OCI-LY1 (cell line): ENCODE data around the gene ST6GALNAC6.

Experiments used
- H2AFZ ChIP-seq: fragments of 200-600 bp; sonication (generic), shearing (Covaris generic); 2 replicates; pipeline ENCODE4 v1.6.0; 2014; ENCODE audit warnings: antibody characterized with exemption, mild to moderate bottlenecking, low read length
- H3F3A ChIP-seq: fragments of 200-600 bp; sonication (generic), shearing (Covaris generic); 2 replicates; pipeline ENCODE4 v1.6.0; 2014; ENCODE audit warnings: mild to moderate bottlenecking, antibody characterized with exemption, low read length, moderate library complexity; ENCODE audit not compliant: insufficient read depth
- H3K27ac ChIP-seq: fragments of 200-600 bp; sonication (generic); 2 replicates; pipeline ENCODE4 v1.5.1; 2014; ENCODE audit warnings: low read length, mixed run types, mild to moderate bottlenecking, low read depth; ENCODE audit not compliant: poor library complexity, severe bottlenecking
- H3K27me3 ChIP-seq: fragments of 200-600 bp; sonication (generic); 2 replicates; pipeline ENCODE4 v1.6.0; 2014; ENCODE audit warnings: antibody characterized with exemption, mild to moderate bottlenecking, low read length, moderate library complexity; ENCODE audit not compliant: insufficient read depth
- H3K36me3 ChIP-seq: fragments of 200-600 bp; sonication (generic); 2 replicates; pipeline ENCODE4 v1.6.1; 2014; ENCODE audit warnings: mild to moderate bottlenecking, antibody characterized with exemption, low read length, moderate library complexity, mixed read lengths; ENCODE audit not compliant: insufficient read depth
- H3K4me1 ChIP-seq: fragments of 200-600 bp; sonication (generic); 2 replicates; pipeline ENCODE4 v1.5.1; 2014; ENCODE audit warnings: mild to moderate bottlenecking, low read length, moderate library complexity; ENCODE audit not compliant: insufficient read depth, severe bottlenecking
- H3K4me2 ChIP-seq: fragments of 200-600 bp; sonication (generic), shearing (Covaris generic); 2 replicates; pipeline ENCODE4 v1.6.1; 2014; ENCODE audit warnings: low read length
- H3K4me3 ChIP-seq: fragments of 200-600 bp; sonication (generic); 2 replicates; pipeline ENCODE4 v1.5.1; 2014; ENCODE audit warnings: low read length, low read depth, mild to moderate bottlenecking, mixed read lengths; ENCODE audit not compliant: poor library complexity, severe bottlenecking
- H3K79me2 ChIP-seq: fragments of 200-600 bp; shearing (Covaris generic); 2 replicates; pipeline ENCODE4 v1.6.1; 2016; ENCODE audit warnings: mixed run types, low read length, mixed read lengths; ENCODE audit not compliant: insufficient read depth
- H3K9ac ChIP-seq: fragments of 200-600 bp; sonication (generic), shearing (Covaris generic); 2 replicates; pipeline ENCODE4 v1.6.1; 2014; ENCODE audit warnings: mild to moderate bottlenecking, low read length, mixed read lengths
- H3K9me2 ChIP-seq: fragments of 200-600 bp; sonication (generic), shearing (Covaris generic); 2 replicates; pipeline ENCODE4 v1.6.1; 2014; ENCODE audit warnings: low read depth, mild to moderate bottlenecking, low read length, mixed read lengths
- H3K9me3 ChIP-seq: fragments of 200-600 bp; shearing (Covaris generic); 2 replicates; pipeline ENCODE4 v1.6.1; 2014; ENCODE audit warnings: low read length, mixed read lengths
- H4K20me1 ChIP-seq: fragments of 200-600 bp; sonication (generic), shearing (Covaris generic); 2 replicates; pipeline ENCODE4 v1.6.0; 2016; ENCODE audit warnings: mild to moderate bottlenecking, low read length; ENCODE audit not compliant: insufficient read depth
- EZH2 ChIP-seq: fragments of 200-600 bp; sonication (generic), shearing (Covaris generic); IDR thresholded peaks from 2 replicates; pipeline ENCODE4 v1.8.0; 2017; ENCODE audit warnings: borderline replicate concordance, mixed run types, mild to moderate bottlenecking, antibody characterized with exemption, low read length, moderate library complexity, mixed read lengths
- TF ChIP-seq, protein P1 (sequence below): fragments of 200-600 bp; sonication (generic), shearing (Covaris generic); IDR thresholded peaks from 2 replicates; pipeline ENCODE4 v1.5.1; 2017; ENCODE audit warnings: mild to moderate bottlenecking, antibody characterized with exemption, low read length, moderate library complexity, mixed read lengths

Gene ST6GALNAC6

DNA sequence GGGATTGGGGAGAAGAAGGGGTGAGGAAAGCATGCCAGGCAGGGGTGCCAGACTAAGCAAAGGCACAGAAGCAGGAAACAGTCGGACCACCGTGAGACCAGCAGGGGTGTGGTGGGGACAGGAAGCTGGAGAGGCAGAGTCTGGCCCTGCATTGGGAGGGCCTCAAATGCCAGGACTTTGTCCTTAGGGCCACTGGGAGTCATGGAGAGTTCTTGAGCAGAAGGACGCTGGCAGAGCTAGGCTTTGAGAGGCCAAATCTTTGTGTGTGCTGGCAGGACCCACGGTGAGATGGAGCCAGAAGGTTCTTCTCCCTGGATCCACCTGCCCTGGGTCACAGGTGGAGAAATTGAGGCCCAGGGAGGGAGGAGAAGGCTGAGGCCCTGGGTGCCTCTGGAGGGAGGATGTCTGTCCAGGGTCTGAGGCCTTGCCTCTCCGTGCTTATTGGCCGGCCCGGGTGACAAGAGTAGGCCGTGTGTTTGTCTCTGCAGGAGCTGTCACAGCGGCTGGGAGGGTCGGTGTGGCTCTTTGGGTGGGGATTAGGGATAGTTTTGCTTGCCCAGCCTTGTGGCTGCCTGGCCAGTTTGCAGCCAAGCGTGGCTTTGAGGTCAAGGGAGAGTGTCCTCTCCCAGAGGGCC, 43.2 kb downstream of the ST6GALNAC6 start:
- no peaks in the 10 kb centered on the region for H3F3A ChIP-seq
- TF ChIP-seq EZH2: no peak
- TF ChIP-seq, protein P1, sequence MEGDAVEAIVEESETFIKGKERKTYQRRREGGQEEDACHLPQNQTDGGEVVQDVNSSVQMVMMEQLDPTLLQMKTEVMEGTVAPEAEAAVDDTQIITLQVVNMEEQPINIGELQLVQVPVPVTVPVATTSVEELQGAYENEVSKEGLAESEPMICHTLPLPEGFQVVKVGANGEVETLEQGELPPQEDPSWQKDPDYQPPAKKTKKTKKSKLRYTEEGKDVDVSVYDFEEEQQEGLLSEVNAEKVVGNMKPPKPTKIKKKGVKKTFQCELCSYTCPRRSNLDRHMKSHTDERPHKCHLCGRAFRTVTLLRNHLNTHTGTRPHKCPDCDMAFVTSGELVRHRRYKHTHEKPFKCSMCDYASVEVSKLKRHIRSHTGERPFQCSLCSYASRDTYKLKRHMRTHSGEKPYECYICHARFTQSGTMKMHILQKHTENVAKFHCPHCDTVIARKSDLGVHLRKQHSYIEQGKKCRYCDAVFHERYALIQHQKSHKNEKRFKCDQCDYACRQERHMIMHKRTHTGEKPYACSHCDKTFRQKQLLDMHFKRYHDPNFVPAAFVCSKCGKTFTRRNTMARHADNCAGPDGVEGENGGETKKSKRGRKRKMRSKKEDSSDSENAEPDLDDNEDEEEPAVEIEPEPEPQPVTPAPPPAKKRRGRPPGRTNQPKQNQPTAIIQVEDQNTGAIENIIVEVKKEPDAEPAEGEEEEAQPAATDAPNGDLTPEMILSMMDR: no peak
- H2AFZ ChIP-seq: no peak overlapping the region
- H3K4me1 ChIP-seq: no peaks in the 10 kb centered on the region
- peaks cover 3% of the 10 kb centered on the region for H3K27me3 ChIP-seq
- no peaks in the 10 kb centered on the region for H3K9me3 ChIP-seq
- no peaks in the 10 kb centered on the region for H3K79me2 ChIP-seq
- H3K9me2 ChIP-seq: no peaks in the 10 kb centered on the region
- H3K4me3 ChIP-seq: no peak overlapping the region
- H4K20me1 ChIP-seq: no peaks in the 10 kb centered on the region
- no peaks in the 10 kb centered on the region for H3K36me3 ChIP-seq
- no peak overlapping the region for H3K9ac ChIP-seq
- no peak overlapping the region for H3K4me2 ChIP-seq
- H3K27ac ChIP-seq: no peak overlapping the region

GRCh38 chr9:127855522-127855921, 43.9 kb downstream of the ST6GALNAC6 start:
- H3F3A ChIP-seq: no peaks in the 10 kb centered on the region
- H3K4me1 ChIP-seq: no peaks in the 10 kb centered on the region
- H3K79me2 ChIP-seq: no peaks in the 10 kb centered on the region
- H3K27ac ChIP-seq: no peak overlapping the region
- no peak for TF ChIP-seq EZH2
- TF ChIP-seq, protein P1: no peak
- H3K9ac ChIP-seq: no peak overlapping the region
- H3K9me3 ChIP-seq: no peaks in the 10 kb centered on the region
- H3K4me3 ChIP-seq: no peak overlapping the region
- no peaks in the 10 kb centered on the region for H4K20me1 ChIP-seq
- no peaks in the 10 kb centered on the region for H3K36me3 ChIP-seq
- peaks cover 3% of the 10 kb centered on the region for H3K27me3 ChIP-seq
- no peak overlapping the region for H2AFZ ChIP-seq
- no peaks in the 10 kb centered on the region for H3K9me2 ChIP-seq
- no peak overlapping the region for H3K4me2 ChIP-seq

- Histone ChIP-seq H3K79me2 (no peaks in the 10 kb centered on the region), H3K4me3 (no peak overlapping the region), H2AFZ (no peak overlapping the region), H3K4me2 (no peak overlapping the region), H3K4me1 (no peaks in the 10 kb centered on the region), H3F3A (no peaks in the 10 kb centered on the region), H3K9me3 (0 out of 2 replicates have a peak, but pooled peaks cover 1% of the 10 kb centered on the region), H3K27me3 (peaks cover 3% of the 10 kb centered on the region), H3K9me2 (no peaks in the 10 kb centered on the region), H3K36me3 (peaks cover under 1% of the 10 kb centered on the region; the same call in 1 of the 2 replicates), H4K20me1 (no peaks in the 10 kb centered on the region), H3K9ac (no peak overlapping the region), H3K27ac (no peak overlapping the region)
- TF ChIP-seq, protein P1: no peak
- no peak for TF ChIP-seq EZH2
These were observed 44.4 kb downstream of the ST6GALNAC6 start for GRCh38 chr9:127854960-127855359.
